GM08714 (cell line): ENCODE data around the gene PSMB7.

Source experiments
- H3K4me3 ChIP-seq: fragments of 200-500 bp; sonication (Bioruptor generic); 2 replicates; pipeline ENCODE4 v1.5.1; 2014; ENCODE audit warnings: mild to moderate bottlenecking, low read length, inconsistent platforms
- ZNF274 ChIP-seq: IDR thresholded peaks from 2 replicates; pipeline ENCODE4 v1.6.1; 2012; ENCODE audit warnings: mild to moderate bottlenecking, low read depth, low read length

Gene PSMB7

DNA sequence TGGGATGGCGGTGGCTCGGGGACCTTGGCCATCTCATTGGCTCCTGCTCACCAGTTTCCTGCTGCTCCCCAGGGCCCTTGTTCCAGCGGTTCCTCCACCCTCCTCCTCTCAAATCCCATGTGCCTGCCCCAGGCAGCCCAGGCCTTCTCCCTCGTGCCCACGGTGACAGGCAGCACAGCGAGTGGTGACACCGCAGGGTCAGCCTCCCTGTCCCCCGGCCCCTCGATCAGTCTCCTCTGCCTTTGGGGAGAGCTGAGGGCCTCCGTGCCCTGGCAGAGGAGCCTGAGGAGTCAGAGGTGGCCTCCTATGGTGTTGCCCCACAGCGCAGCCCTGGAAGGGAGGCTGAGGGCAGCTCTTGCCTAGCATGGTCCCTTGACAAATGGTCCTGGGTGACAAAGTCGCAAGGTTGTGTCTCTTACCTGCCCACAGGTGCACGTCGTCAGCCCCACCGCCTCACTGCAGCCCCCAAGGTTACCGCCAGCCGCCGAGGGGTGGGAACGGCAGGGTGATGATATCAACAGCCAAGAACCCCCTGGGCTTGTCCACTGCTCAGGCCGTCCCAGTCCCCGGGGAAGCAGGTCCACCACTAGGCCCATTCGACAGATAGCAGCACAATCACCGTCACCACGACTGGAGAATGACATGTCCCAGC, 107.7 kb downstream of the PSMB7 start:
- no peak for TF ChIP-seq ZNF274

DNA sequence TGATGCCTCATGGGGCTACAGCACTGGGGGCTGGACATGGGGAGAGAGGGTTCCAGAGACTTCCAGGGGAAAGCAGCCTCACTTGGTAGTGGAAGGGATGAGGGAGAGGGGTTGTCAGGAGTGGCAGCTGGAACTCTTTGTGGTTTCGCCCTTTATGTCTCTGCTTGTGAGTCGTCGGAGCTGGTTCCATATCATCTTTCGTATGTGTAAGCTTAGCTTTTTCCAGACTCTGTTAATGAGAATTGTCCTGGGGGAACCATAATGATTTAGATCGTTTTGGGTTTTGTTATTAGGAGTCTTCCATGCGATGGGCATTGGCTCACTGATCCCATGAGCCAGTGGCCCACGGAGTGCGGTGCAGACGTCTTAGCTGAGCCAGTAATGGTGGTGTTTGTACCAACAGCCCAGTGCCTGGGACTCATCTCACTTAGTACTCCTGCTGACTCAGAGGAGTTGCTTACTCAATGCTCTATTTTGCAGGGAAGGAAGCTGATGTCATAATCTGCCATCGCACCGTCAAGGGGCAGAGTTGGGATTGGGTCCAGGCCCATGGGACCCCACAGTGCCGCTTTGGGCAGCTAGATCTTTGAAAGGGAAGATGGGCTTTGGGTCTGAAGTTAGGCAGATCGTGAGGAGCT, 109.0 kb downstream of the PSMB7 start:
- H3K4me3 ChIP-seq, result no peak overlapping the region

More for the DNA sequence above, 107.7 kb downstream of the PSMB7 start:
- H3K4me3 ChIP-seq, result no peak overlapping the region

DNA sequence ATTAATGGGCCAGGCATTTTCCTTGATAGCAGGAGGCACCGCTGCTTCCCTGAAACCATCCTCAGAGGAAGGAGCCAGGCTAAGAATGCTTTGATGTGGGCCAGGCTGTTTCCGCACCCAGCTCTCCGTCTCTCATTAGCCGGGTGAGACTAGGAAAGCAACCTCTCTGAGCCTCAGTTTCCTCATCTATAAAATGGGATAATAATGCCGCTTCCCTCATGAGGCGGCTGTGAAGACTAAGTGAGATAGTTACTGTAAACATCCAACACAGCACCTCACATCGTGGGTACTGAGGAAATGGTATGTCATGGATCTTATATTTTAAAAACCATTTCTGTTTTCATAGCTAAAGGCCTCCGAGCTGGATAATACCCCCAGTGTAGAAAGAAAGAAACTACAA, 111.0 kb downstream of the PSMB7 start:
- TF ChIP-seq ZNF274, result no peak
- no peak overlapping the region for H3K4me3 ChIP-seq

More for the DNA sequence above, 109.0 kb downstream of the PSMB7 start:
- TF ChIP-seq ZNF274, result no peak

DNA sequence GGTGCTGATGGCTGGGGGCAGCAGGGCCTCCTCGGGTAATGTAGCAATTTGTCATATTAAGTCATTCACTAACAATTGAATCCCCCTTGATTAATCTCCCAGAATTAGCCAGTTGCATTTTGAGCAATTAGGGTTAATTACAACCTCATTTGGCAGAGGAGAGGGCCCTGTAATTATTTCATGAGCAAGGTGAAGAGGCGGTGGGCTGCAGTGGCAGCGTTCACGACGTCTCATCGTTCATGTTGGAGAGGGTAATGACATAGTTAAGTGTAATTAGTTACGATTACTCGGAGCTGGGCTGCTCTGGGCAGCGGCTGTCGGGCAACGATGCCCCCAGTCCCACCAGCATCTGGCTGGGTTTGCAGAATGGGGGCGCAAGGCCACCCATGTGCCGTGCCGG, 111.5 kb downstream of the PSMB7 start:
- TF ChIP-seq ZNF274, result no peak
- no peak overlapping the region for H3K4me3 ChIP-seq
